HepG2 (cell line): ENCODE results near the gene NRSN2. TPM values are rescaled to one million over a fixed set of nuclear protein-coding genes. Genes with fewer than 3 reads are reported as not detected.

Experiments used
- ADNP ChIP-seq: sonication (generic); formaldehyde crosslinking; IDR thresholded peaks from 2 replicates; pipeline ENCODE4 v1.4.0; 2020; ENCODE audit warnings: missing genetic modification reagents
- CHD2 ChIP-seq: IDR thresholded peaks from 2 replicates; pipeline ENCODE4 v1.6.1; 2011; ENCODE audit warnings: low read depth, low read length, improper control_type of control experiment
- FOXA3 ChIP-seq: IDR thresholded peaks from 2 replicates; pipeline ENCODE4 v1.6.1; 2016; ENCODE audit warnings: missing genetic modification reagents, missing compliant biosample characterization
- HNF4A ChIP-seq: sonication (generic); formaldehyde crosslinking; IDR thresholded peaks from 2 replicates; pipeline ENCODE4 v1.4.0; 2020; ENCODE audit warnings: missing genetic modification reagents
- KDM3A ChIP-seq: IDR thresholded peaks from 2 replicates; pipeline ENCODE4 v1.6.1; 2018; ENCODE audit warnings: low read depth, missing compliant biosample characterization
- MAFG ChIP-seq: sonication (generic); formaldehyde crosslinking; IDR thresholded peaks from 2 replicates; pipeline ENCODE4 v1.5.1; 2020; ENCODE audit warnings: mild to moderate bottlenecking, missing genetic modification reagents
- MXD1 ChIP-seq: sonication (generic); formaldehyde crosslinking; IDR thresholded peaks from 2 replicates; pipeline ENCODE4 v1.4.0; 2020; ENCODE audit warnings: mild to moderate bottlenecking, missing genetic modification reagents
- NCOR1 ChIP-seq: fragments of 200-600 bp; sonication (generic); IDR thresholded peaks from 2 replicates; pipeline ENCODE4 v1.7.0; 2017; ENCODE audit warnings: antibody characterized with exemption, low read length, borderline replicate concordance
- NFKB2 ChIP-seq: sonication (generic); formaldehyde crosslinking; IDR thresholded peaks from 2 replicates; pipeline ENCODE4 v1.4.0; 2020; ENCODE audit warnings: missing genetic modification reagents, borderline replicate concordance
- NKX3-1 ChIP-seq: sonication (generic); formaldehyde crosslinking; IDR thresholded peaks from 2 replicates; pipeline ENCODE4 v1.5.0; 2020; ENCODE audit warnings: missing genetic modification reagents
- ONECUT2 ChIP-seq: sonication (generic); formaldehyde crosslinking; IDR thresholded peaks from 2 replicates; pipeline ENCODE4 v1.4.0; 2020; ENCODE audit warnings: missing genetic modification reagents
- UBTF ChIP-seq: sonication (generic); formaldehyde crosslinking; IDR thresholded peaks from 2 replicates; pipeline ENCODE4 v1.4.0; 2020; ENCODE audit warnings: mild to moderate bottlenecking, missing genetic modification reagents
- ZHX1 ChIP-seq: sonication (generic); formaldehyde crosslinking; IDR thresholded peaks from 2 replicates; pipeline ENCODE4 v1.8.1; 2022; ENCODE audit warnings: low read depth, mild to moderate bottlenecking, missing genetic modification reagents
- ZNF337 ChIP-seq: sonication (generic); formaldehyde crosslinking; IDR thresholded peaks from 2 replicates; pipeline ENCODE4 v1.5.1; 2020; ENCODE audit warnings: missing genetic modification reagents, low read depth, mild to moderate bottlenecking, borderline replicate concordance
- ZNF431 ChIP-seq: sonication (generic); formaldehyde crosslinking; IDR thresholded peaks from 2 replicates; pipeline ENCODE4 v1.9.0; 2022; ENCODE audit warnings: missing genetic modification reagents, low read depth, mild to moderate bottlenecking, borderline replicate concordance
- ZNF44 ChIP-seq: sonication (generic); formaldehyde crosslinking; IDR thresholded peaks from 2 replicates; pipeline ENCODE4 v1.5.1; 2020; ENCODE audit warnings: mild to moderate bottlenecking, missing genetic modification reagents
- ZNF574 ChIP-seq: sonication (generic); formaldehyde crosslinking; IDR thresholded peaks from 2 replicates; pipeline ENCODE4 v1.4.0; 2020; ENCODE audit warnings: missing genetic modification reagents
- ZNF772 ChIP-seq: sonication (generic); formaldehyde crosslinking; IDR thresholded peaks from 2 replicates; pipeline ENCODE4 v1.5.0; 2020; ENCODE audit warnings: mild to moderate bottlenecking, missing genetic modification reagents
- ZNF816 ChIP-seq: sonication (generic); formaldehyde crosslinking; IDR thresholded peaks from 2 replicates; pipeline ENCODE4 v1.8.0; 2022; ENCODE audit warnings: missing genetic modification reagents, mild to moderate bottlenecking, borderline replicate concordance
- polyA plus RNA-seq, 8 experiments: library from polyadenylated mRNA; depleted of rRNA in 3 of 8; stranded (reverse) in 7 of 8; unstranded in 1 of 8; fragments of >200 nt; fragmentation: Illumina TruSeq in 4 of 8; extraction: Trizol in 4 of 8; gene quantifications; 2 replicates each; pipeline versions ENCODE4 v1.2.1 to v1.2.3, GENCODE V29; 2011 to 2016; ENCODE audit warnings: low read depth in 4 of 8, missing spikeins in 1 of 8, mixed read lengths in 1 of 8; ENCODE audit not compliant: insufficient read depth in 1 of 8
- total RNA-seq, 5 experiments: library from RNA; depleted of rRNA; stranded (reverse); fragments of >200 nt; fragmentation: Illumina TruSeq; extraction: Trizol; gene quantifications; 2 replicates each; pipeline ENCODE4 v1.2.3, GENCODE V29; 2016; ENCODE audit warnings: low read depth in 1 of 5

NRSN2 gene
- total and polyA plus RNA-seq, 2 of the 13 experiments (the other 11 are each of a cell fraction or from before 2014, with no cell fraction given): 32.3 to 49.4 TPM

- TF ChIP-seq ZHX1 (peak; percentile 93), NFKB2 (CRISPR knock-in tag) (peak; percentile 79; the same call in 1 of the 2 replicates), NCOR1 (peak; percentile 99), ZNF431 (CRISPR knock-in tag) (peak; percentile 91), MAFG (CRISPR knock-in tag) (0 out of 2 replicates have a peak, but pooled peaks have one; percentile 38), UBTF (CRISPR knock-in tag) (peak; percentile 88), NKX3-1 (CRISPR knock-in tag) (0 out of 2 replicates have a peak, but pooled peaks have one; percentile 25), ADNP (CRISPR knock-in tag) (no peak; the same call in 1 of the 2 replicates), MXD1 (CRISPR knock-in tag) (peak; percentile 29; the same call in 1 of the 2 replicates), FOXA3 (peak; percentile 93), ZNF337 (CRISPR knock-in tag) (peak; percentile 91; the same call in 1 of the 2 replicates), ONECUT2 (CRISPR knock-in tag) (peak; percentile 63; the same call in 1 of the 2 replicates), ZNF44 (CRISPR knock-in tag) (0 out of 2 replicates have a peak, but pooled peaks have one; percentile 79), KDM3A (peak; percentile 99; the same call in 1 of the 2 replicates), ZNF772 (CRISPR knock-in tag) (peak; percentile 81; the same call in 1 of the 2 replicates), ZNF574 (CRISPR knock-in tag) (peak; percentile 89), HNF4A (CRISPR knock-in tag) (peak; percentile 98), ZNF816 (CRISPR knock-in tag) (no peak; the same call in 1 of the 2 replicates), CHD2 (peak; percentile 79; the same call in 1 of the 2 replicates)
These were observed 25.0 kb downstream of the NRSN2 start (continued) for GRCh38 chr20:371755-372542.
